HepG2 (cell line): ENCODE data around the gene ENO1. TPM values are rescaled to one million over a fixed set of nuclear protein-coding genes. Genes with fewer than 3 reads are reported as not detected.

Experiments used
- ATM ChIP-seq: fragments of 450-650 bp; IDR thresholded peaks from 2 replicates; pipeline ENCODE4 v1.7.1; 2017; ENCODE audit warnings: mild to moderate bottlenecking, borderline replicate concordance
- CENPT ChIP-seq: sonication (generic); formaldehyde crosslinking; IDR thresholded peaks from 2 replicates; pipeline ENCODE4 v1.8.0; 2022; ENCODE audit warnings: low read depth, mild to moderate bottlenecking, moderate library complexity, missing genetic modification reagents
- FOXP1 ChIP-seq, 2 experiments: fragments of 450-650 bp in 1 of 2; IDR thresholded peaks; 2 replicates each; pipeline ENCODE4 v1.6.1; 2017 to 2018; ENCODE audit warnings: antibody characterized with exemption in 1 of 2
- IKZF1 ChIP-seq: fragments of 450-650 bp; IDR thresholded peaks from 2 replicates; pipeline ENCODE4 v1.7.1; 2016
- KDM2A ChIP-seq: sonication (generic); formaldehyde crosslinking; IDR thresholded peaks from 2 replicates; pipeline ENCODE4 v1.4.0; 2020; ENCODE audit warnings: low read depth, missing genetic modification reagents, borderline replicate concordance
- PHF20 ChIP-seq: sonication (generic); formaldehyde crosslinking; IDR thresholded peaks from 2 replicates; pipeline ENCODE4 v1.5.0; 2020; ENCODE audit warnings: mild to moderate bottlenecking, missing genetic modification reagents
- PREB ChIP-seq: sonication (generic); formaldehyde crosslinking; IDR thresholded peaks from 2 replicates; pipeline ENCODE4 v1.4.0; 2020; ENCODE audit warnings: missing genetic modification reagents
- RBFOX2 ChIP-seq: fragments of 200-400 bp; formaldehyde crosslinking; IDR thresholded peaks from 2 replicates; pipeline ENCODE4 v1.6.1; 2017; ENCODE audit warnings: low read depth, mild to moderate bottlenecking, low read length
- REPIN1 ChIP-seq: sonication (generic); formaldehyde crosslinking; IDR thresholded peaks from 2 replicates; pipeline ENCODE4 v1.8.0; 2022; ENCODE audit warnings: missing genetic modification reagents, low read depth, mild to moderate bottlenecking, borderline replicate concordance
- U2AF2 ChIP-seq: fragments of 200-400 bp; formaldehyde crosslinking; IDR thresholded peaks from 2 replicates; pipeline ENCODE4 v1.6.1; 2017; ENCODE audit warnings: low read depth, mild to moderate bottlenecking, low read length
- ZBTB10 ChIP-seq: sonication (generic); formaldehyde crosslinking; IDR thresholded peaks from 2 replicates; pipeline ENCODE4 v1.4.0; 2020; ENCODE audit warnings: missing genetic modification reagents, borderline replicate concordance
- ZFP90 ChIP-seq: sonication (generic); formaldehyde crosslinking; IDR thresholded peaks from 2 replicates; pipeline ENCODE4 v1.8.0; 2022; ENCODE audit warnings: missing genetic modification reagents, mild to moderate bottlenecking, inconsistent platforms, borderline replicate concordance
- ZNF503 ChIP-seq: sonication (generic); formaldehyde crosslinking; IDR thresholded peaks from 2 replicates; pipeline ENCODE4 v1.4.0; 2020; ENCODE audit warnings: missing genetic modification reagents
- ZNF619 ChIP-seq: sonication (generic); formaldehyde crosslinking; IDR thresholded peaks from 2 replicates; pipeline ENCODE4 v1.4.0; 2020; ENCODE audit warnings: mild to moderate bottlenecking, missing genetic modification reagents
- ZNF660 ChIP-seq: sonication (generic); formaldehyde crosslinking; IDR thresholded peaks from 2 replicates; pipeline ENCODE4 v1.5.1; 2020; ENCODE audit warnings: mild to moderate bottlenecking, low read depth, missing genetic modification reagents, borderline replicate concordance
- ZUFSP ChIP-seq: sonication (generic); formaldehyde crosslinking; IDR thresholded peaks from 2 replicates; pipeline ENCODE4 v1.9.0; 2021; ENCODE audit warnings: missing genetic modification reagents, mild to moderate bottlenecking, borderline replicate concordance
- polyA plus RNA-seq, 8 experiments: library from polyadenylated mRNA; depleted of rRNA in 3 of 8; stranded (reverse) in 7 of 8; unstranded in 1 of 8; fragments of >200 nt; fragmentation: Illumina TruSeq in 4 of 8; extraction: Trizol in 4 of 8; gene quantifications; 2 replicates each; pipeline versions ENCODE4 v1.2.1 to v1.2.3, GENCODE V29; 2011 to 2016; ENCODE audit warnings: low read depth in 4 of 8, missing spikeins in 1 of 8, mixed read lengths in 1 of 8; ENCODE audit not compliant: insufficient read depth in 1 of 8
- total RNA-seq, 5 experiments: library from RNA; depleted of rRNA; stranded (reverse); fragments of >200 nt; fragmentation: Illumina TruSeq; extraction: Trizol; gene quantifications; 2 replicates each; pipeline ENCODE4 v1.2.3, GENCODE V29; 2016; ENCODE audit warnings: low read depth in 1 of 5
- TF ChIP-seq, protein P1 (sequence below): IDR thresholded peaks from 2 replicates; pipeline ENCODE4 v1.6.1; 2016; ENCODE audit warnings: low read depth, control low read depth
- TF ChIP-seq, protein P2 (sequence below): sonication (generic); formaldehyde crosslinking; IDR thresholded peaks from 2 replicates; pipeline ENCODE4 v1.5.0; 2020; ENCODE audit warnings: missing genetic modification reagents

The ENO1 gene
- total and polyA plus RNA-seq, 2 of the 13 experiments (the other 11 are each of a cell fraction or from before 2014, with no cell fraction given) = 1,559 to 3,103 TPM

DNA sequence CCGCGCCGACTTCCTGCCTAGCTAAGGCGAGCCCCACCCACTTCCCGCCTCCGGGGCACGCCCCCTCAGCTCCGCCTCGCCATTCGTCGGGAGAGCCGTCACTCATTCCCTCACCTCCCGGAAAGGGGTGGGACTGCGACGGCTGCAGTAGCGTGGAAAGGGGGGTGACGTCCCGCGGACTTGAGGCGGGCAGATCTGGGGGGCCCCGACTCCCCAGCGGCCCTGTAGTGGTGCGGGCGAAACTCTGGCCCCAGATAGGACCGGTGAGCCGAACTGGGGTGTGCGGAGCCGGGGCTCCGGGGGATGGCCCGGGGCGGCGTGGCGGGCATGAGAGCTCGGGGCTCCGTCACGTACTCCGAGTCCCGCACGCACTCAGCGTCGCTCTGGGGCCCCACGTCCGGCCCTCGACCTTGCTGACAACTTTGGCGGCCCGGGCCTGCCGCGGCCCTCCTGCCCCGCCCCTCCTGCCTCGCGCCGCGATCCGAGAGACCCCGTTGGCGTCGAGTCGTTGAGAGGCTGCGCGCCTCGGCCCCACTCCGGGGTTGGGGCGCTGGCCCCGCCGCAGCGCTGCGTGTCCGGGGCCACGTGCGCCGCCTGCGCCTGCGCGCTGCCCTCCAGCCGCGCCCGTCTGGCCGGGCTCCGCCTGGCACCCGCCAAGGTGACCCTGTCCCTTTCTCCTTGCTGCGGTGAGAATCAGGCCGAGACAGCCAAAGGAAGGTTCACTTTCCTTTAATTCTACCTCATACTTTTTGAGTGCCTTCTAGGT lies 395 bp upstream of the ENO1 start (continued):
- TF ChIP-seq ZBTB10 (peak; percentile 99), ZNF619 (CRISPR knock-in tag) (peak; percentile 68; the same call in 1 of the 2 replicates), PREB (CRISPR knock-in tag) (0 out of 2 replicates have a peak, but pooled peaks have one; percentile 42), ZNF660 (CRISPR knock-in tag) (no peak), REPIN1 (CRISPR knock-in tag) (no peak; the same call in 1 of the 2 replicates), KDM2A (CRISPR knock-in tag) (peak; percentile 89), IKZF1 (no peak), FOXP1 (IDR thresholded peaks at IDR 0.05) (no peak), FOXP1 (CRISPR knock-in tag; IDR thresholded peaks at IDR 0.05) (peak; percentile 23; the same call in 1 of the 2 replicates), U2AF2 (no peak), PHF20 (CRISPR knock-in tag) (peak; percentile 53), RBFOX2 (peak; percentile 97), ATM (no peak), ZFP90 (CRISPR knock-in tag) (no peak; the same call in 1 of the 2 replicates), CENPT (CRISPR knock-in tag) (peak; percentile 99), ZNF503 (CRISPR knock-in tag) (peak; percentile 85), ZUFSP (CRISPR knock-in tag) (no peak)
- TF ChIP-seq, protein P1, sequence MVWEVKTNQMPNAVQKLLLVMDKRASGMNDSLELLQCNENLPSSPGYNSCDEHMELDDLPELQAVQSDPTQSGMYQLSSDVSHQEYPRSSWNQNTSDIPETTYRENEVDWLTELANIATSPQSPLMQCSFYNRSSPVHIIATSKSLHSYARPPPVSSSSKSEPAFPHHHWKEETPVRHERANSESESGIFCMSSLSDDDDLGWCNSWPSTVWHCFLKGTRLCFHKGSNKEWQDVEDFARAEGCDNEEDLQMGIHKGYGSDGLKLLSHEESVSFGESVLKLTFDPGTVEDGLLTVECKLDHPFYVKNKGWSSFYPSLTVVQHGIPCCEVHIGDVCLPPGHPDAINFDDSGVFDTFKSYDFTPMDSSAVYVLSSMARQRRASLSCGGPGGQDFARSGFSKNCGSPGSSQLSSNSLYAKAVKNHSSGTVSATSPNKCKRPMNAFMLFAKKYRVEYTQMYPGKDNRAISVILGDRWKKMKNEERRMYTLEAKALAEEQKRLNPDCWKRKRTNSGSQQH (CRISPR knock-in tag) = no peak; the same call in 1 of the 2 replicates
- TF ChIP-seq, protein P2, sequence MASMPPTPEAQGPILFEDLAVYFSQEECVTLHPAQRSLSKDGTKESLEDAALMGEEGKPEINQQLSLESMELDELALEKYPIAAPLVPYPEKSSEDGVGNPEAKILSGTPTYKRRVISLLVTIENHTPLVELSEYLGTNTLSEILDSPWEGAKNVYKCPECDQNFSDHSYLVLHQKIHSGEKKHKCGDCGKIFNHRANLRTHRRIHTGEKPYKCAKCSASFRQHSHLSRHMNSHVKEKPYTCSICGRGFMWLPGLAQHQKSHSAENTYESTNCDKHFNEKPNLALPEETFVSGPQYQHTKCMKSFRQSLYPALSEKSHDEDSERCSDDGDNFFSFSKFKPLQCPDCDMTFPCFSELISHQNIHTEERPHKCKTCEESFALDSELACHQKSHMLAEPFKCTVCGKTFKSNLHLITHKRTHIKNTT (CRISPR knock-in tag) = no peak
